K562 (cell line): ENCODE measurements around the gene TTC32. TPM values are rescaled to one million over a fixed set of nuclear protein-coding genes. Genes with fewer than 3 reads are reported as not detected.

ENCODE experiments used
- GATAD2A ChIP-seq: fragments of 450-650 bp; IDR thresholded peaks from 2 replicates; pipeline ENCODE4 v1.6.1; 2017
- PRDM10 ChIP-seq: fragments of 450-650 bp; IDR thresholded peaks from 2 replicates; pipeline ENCODE4 v1.6.1; 2018; ENCODE audit not compliant: partially characterized antibody
- REST ChIP-seq, 2 experiments: fragments of 450-650 bp; formaldehyde crosslinking in 1 of 2; IDR thresholded peaks; 2 replicates each; pipeline versions ENCODE4 v1.4.0 to v1.6.1; 2014 to 2020; ENCODE audit warnings: mild to moderate bottlenecking in 2 of 2, borderline replicate concordance in 1 of 2, low read depth in 1 of 2
- SAFB2 ChIP-seq: fragments of 200-400 bp; formaldehyde crosslinking; IDR thresholded peaks from 2 replicates; pipeline ENCODE4 v1.6.1; 2018; ENCODE audit warnings: borderline replicate concordance, low read length, low read depth, moderate library complexity; ENCODE audit not compliant: severe bottlenecking
- TSHZ1 ChIP-seq: fragments of 250-450 bp; sonication (Bioruptor Pico); IDR thresholded peaks from 2 replicates; pipeline ENCODE4 v1.4.0; 2020; ENCODE audit warnings: mild to moderate bottlenecking, moderate library complexity
- polyA plus RNA-seq, 8 experiments: library from polyadenylated mRNA; depleted of rRNA in 4 of 8; stranded (reverse) in 5 of 8; unstranded in 3 of 8; fragments of >200 nt; fragmentation: Nextera tagmentation in 2 of 8; fragmentation: Illumina TruSeq in 1 of 8; extraction: Ambion mirVana in 2 of 8; extraction: Trizol in 1 of 8; gene quantifications; 2 replicates each; pipeline versions ENCODE4 v1.2.1 to v1.2.3, GENCODE V29; 2011 to 2014; ENCODE audit warnings: inconsistent platforms in 1 of 8, missing spikeins in 1 of 8
- total RNA-seq, 7 experiments: library from RNA; depleted of rRNA in 6 of 7; stranded (reverse); fragments of >200 nt in 6 of 7; fragmentation: Illumina TruSeq in 2 of 7; extraction: Trizol in 2 of 7; gene quantifications; 2 replicates each; pipeline versions ENCODE4 v1.2.1 to v1.2.3, GENCODE V29; 2011 to 2021; ENCODE audit warnings: low replicate concordance in 1 of 7
- TF ChIP-seq, protein P1 (sequence below): sonication (generic); formaldehyde crosslinking; IDR thresholded peaks from 2 replicates; pipeline ENCODE4 v1.8.1; 2023; ENCODE audit warnings: mild to moderate bottlenecking, missing genetic modification reagents, moderate library complexity

Gene TTC32
- total and polyA plus RNA-seq, 9 of the 15 experiments (the other 6 are each of a cell fraction or from before 2014, with no cell fraction given), result 27.6 to 71.4 (median 52.6) TPM

DNA sequence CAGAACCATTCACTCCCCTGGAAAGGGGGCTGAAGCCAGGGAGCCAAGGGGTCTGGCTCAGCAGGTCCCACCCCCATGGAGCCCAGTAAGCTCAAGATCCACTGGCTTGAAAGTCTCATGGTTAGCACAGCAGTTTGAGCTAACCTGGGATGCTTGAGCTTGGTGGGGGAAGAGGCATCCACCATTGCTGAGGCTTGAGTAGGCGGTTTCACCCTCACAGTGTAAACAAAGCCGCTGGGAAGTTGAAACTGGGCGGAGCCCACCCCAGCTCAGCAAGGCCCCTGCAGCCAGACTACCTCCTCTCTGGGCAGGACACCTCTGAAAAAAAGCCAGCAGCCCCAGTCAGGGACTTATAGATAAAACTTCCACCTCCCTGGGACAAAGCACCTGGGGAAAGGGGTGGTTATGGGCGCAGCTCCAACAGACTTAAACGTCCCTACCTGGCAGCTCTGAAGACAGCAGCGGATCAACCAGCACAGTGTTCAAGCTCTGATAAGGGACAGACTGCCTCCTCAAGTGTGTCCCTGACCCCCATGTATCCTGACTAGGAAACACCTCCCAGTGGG, 14.7 kb upstream of the TTC32 start (continued):
- TF ChIP-seq REST (IDR thresholded peaks at IDR 0.05; ENCODE audit: borderline replicate concordance) (no peak), REST (CRISPR knock-in tag; IDR thresholded peaks at IDR 0.05; ENCODE audit: low read depth) (no peak), GATAD2A (no peak), TSHZ1 (no peak), PRDM10 (peak; percentile 89), SAFB2 (no peak)
- TF ChIP-seq, protein P1, sequence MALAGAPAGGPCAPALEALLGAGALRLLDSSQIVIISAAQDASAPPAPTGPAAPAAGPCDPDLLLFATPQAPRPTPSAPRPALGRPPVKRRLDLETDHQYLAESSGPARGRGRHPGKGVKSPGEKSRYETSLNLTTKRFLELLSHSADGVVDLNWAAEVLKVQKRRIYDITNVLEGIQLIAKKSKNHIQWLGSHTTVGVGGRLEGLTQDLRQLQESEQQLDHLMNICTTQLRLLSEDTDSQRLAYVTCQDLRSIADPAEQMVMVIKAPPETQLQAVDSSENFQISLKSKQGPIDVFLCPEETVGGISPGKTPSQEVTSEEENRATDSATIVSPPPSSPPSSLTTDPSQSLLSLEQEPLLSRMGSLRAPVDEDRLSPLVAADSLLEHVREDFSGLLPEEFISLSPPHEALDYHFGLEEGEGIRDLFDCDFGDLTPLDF (CRISPR knock-in tag), result no peak
